GM19351 (cell line): ENCODE measurements around the gene EPHB2.
"Not testable (repeated sequence)": the region's sequence is repeated elsewhere in the genome, so short reads cannot be mapped to it uniquely, and the experiment has no call there.

Source experiments
- ATAC-seq: cut with Tn5 transposase; IDR thresholded peaks from one replicate; pipeline ENCODE4 v1.9.1; 2021; ENCODE audit warnings: mild to moderate bottlenecking, moderate library complexity; ENCODE audit not compliant: unreplicated experiment

Gene EPHB2

DNA sequence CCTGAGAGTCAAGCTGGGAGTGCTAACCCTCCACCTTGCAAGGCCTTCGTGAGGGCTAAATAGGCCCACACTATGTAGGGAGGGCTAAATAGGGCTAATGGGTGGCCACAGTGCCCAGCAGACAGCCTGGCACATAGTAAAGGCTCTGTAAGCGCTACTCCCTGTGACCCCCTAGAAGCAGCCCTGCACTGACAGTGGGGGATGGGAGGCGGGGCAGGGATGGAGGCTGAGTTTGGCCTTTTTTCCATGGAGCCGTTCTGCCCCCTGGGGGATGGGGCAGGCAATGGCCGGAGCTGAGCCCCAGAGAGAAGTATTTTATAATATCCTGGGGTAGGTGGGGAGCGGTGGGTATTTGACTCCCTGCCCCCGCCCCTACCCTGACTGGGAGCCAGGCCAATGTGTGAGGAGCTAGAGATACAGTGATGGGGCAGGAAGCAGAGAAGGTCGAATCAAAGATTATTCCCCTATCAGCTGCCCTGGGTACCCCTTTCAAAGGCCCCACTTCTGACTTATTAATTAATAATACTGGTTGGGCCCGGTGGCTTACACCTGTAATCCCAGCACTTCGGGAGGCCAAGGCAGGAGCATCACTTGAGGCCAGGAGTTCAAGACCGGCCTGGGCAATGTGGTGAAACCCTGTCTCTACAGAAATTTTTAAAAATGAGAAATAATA is 219.7 kb downstream of the EPHB2 start:
- no peak for ATAC-seq

- no peak for ATAC-seq
Measured at GRCh38 chr1:22932803-22933470, 222.3 kb downstream of the EPHB2 start.

- ATAC-seq, result no peak
Measured at GRCh38 chr1:22935433-22935832, 224.8 kb downstream of the EPHB2 start.

- ATAC-seq, result no peak
Measured at GRCh38 chr1:22936681-22937080, 226.0 kb downstream of the EPHB2 start.

GRCh38 chr1:22941257-22941656 is 230.6 kb downstream of the EPHB2 start:
- no peak for ATAC-seq

GRCh38 chr1:22944346-22945055 is 233.9 kb downstream of the EPHB2 start:
- ATAC-seq, result no peak

DNA sequence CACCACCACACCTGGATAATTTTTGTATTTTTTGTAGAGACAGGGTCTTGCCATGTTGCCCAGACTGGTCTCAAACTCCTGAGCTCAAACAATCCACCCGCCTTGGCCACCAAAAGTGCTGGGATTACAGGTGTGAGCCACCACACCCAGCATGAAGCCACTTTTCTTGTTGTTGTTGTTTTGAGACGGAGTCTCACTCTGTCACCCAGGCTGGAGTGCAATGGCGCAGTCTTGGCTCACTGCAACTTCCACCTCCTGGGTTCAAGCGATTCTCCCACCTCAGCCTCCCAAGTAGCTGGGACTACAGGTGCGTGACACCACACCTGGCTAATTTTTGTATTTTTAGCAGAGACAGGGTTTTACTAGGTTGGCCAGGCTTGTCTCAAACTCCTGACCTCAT is 234.5 kb downstream of the EPHB2 start:
- ATAC-seq, result not testable (repeated sequence)

- no peak for ATAC-seq
Measured at GRCh38 chr1:22949822-22950331, 239.2 kb downstream of the EPHB2 start.

- no peak for ATAC-seq
Measured at GRCh38 chr1:22951796-22952195, 241.2 kb downstream of the EPHB2 start.

DNA sequence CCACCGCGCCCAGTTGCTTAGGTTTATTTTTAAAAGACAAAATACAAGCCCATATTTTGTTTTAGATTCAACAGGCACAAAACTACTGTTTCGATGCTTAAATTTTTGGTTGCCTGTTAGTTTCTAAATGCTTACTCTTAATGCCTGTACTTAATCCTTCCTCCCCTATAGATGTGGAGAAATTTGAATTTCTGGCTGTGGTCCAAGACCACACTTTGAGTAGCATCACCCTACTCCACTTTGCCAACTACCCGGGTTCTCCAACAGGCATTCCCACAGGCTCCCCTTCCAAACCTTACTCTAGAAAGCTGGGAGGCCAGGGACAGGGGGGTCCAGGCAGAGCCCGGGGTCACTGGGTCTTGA is 242.0 kb downstream of the EPHB2 start:
- no peak for ATAC-seq

DNA sequence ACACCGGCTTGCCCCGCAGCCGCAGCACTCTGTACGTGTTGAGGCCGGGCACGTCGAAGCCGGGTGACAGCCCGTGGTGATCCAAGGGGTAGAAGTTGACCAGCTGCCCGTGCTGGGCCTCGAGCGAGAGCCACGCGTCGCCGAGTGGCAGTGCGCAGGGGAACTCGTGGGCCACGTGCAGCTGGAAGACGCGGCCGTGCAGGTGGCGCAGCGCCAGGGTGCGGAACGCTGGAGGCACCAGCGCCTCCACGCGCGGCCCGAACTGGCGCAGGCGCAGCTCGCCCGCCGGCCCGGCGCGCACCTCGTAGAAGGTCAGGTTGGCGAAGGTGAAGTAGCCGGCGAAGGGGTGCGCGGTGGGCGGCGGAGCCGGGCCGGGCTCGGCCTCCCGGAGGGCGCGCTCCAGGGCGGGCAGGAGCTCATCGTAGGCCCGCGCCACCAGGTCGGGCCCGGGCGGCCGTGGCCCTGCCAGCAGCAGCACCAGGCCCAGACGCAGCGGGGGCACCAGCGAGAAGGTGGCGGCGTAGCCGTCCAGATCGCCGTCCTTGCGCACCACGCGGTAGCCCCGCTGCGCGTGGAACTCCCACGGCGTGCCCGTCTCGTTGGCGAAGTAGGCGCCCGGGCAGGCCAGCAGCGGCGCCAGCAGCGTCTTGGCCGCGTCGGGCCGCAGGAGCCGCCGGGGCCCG is 242.6 kb downstream of the EPHB2 start:
- ATAC-seq, result no peak

GRCh38 chr1:22953740-22954141 is 243.1 kb downstream of the EPHB2 start:
- ATAC-seq, result no peak

DNA sequence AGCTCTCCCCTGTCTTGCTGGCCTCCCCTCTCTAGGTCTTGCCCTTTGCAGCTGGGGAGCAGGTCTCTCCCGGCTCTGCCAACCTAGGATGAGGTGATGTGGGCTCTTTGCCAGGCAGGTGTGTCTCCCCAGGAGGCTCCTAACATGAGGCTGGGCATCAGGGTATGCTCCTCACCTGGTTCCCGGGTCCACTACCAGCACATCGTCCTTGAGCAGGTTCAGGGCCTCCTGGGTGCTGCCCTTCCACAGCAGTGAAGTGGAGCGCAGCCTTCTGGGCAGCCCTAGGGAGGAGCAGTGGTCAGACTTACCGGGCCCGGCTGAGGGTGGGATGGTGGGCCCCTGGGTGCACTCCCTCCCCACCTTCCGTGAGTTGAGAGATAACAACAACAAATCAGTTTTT is 244.5 kb downstream of the EPHB2 start:
- no peak for ATAC-seq

DNA sequence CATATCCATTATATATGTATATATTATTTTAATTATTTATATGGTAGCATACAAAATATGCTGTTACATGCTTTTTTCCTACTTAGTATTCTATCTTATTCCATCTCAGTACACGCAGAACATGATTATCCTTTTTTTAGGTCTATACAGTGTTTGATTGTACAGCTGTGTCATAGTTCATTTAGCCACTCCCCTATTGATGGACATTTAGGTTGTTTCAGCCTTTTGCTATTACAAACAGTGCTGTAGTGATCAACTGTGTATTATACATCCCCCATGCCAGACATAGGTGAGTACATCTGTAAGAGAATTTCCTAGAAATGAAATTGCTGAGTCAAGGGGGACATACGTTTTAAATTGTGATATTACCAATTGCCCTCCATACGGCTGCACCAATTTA is 246.4 kb downstream of the EPHB2 start:
- no peak for ATAC-seq

DNA sequence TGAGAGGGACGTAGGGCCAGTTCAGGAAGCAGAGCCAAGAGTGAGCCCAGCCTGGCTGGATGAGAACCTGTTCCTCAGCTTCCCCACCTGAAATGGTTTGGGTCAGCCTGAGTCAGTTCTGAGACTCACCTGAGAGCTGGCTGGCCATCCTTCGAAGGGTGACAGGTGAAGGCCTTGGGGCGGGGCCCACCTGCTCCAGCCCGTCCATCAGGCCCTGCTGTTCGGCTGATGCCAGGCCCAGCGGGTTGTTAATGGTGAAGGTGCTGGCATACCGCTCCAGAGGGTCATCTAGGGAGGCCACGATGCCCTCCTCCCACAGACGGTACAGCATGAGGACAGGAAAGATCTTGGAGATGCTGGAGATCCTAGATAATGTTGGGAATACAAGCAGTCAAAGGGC is 247.9 kb downstream of the EPHB2 start:
- ATAC-seq, result no peak

DNA sequence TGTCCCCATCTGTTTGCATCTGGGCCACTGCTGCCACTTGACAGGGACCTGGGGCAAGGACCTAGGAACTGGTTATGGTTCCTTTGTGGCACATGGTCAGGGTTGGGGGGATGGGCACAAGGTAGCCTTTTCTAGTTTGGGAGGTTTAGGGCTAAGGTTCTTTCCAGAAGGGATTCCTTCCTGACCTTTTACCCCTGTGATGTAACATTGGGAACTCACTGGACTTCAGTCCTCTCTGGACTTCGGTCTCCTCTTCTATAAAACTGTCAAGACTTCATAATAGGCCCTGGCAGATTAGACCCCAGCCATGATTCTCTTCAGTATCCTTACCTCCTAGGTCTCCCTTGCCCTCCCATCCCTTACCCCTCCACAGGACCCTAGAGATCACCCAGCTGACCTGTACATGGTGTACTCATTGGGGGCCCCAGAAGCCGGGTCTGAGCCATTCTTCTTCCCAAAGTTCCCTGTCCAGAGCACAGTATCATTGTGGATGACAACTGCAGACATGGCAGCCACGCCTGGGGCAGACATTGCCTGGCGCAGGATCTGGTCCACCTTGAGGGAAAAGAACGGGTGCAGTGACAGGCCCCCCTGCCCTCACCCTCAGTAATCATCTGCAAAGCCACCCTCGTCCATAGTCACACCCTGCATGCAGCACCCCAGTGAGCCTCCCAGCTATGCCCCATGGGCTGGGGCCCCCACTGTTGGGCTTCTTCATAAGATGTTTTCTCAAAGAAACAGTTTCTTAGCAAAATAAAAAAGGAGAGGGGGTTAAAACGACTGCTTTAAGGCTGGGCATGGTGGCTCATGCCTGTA is 249.1 kb downstream of the EPHB2 start:
- ATAC-seq, result no peak

GRCh38 chr1:22962558-22962957 is 251.9 kb downstream of the EPHB2 start:
- no peak for ATAC-seq

- no peak for ATAC-seq
Measured at GRCh38 chr1:22963044-22963677, 252.5 kb downstream of the EPHB2 start.

GRCh38 chr1:22966309-22966708 is 255.7 kb downstream of the EPHB2 start:
- no peak for ATAC-seq

DNA sequence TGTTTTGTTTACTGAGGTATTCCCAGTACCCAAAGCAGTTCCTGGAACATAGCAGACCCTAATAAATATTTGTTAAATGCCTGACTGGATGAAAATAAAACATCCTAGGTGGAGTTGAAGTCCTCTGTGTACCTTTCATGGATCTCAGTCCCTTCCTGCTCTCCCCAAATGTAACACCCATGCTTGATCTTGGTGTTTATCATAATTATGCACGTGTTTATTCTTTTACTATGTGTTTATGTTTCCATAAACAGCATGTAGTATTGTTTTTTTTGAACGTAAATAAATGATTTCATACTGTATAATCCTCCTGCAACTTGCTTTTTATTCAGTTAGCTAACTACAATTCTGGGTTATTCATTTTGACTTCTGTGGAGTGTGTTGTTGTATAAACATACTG is 257.2 kb downstream of the EPHB2 start:
- ATAC-seq, result no peak
